Measurements from ENCODE around the gene NSD2. TPM values are rescaled to one million over a fixed set of nuclear protein-coding genes. Genes with fewer than 3 reads are reported as not detected.

The NSD2 gene
- total and polyA plus RNA-seq, 4 donors, result 5.1 to 71.5 (median 11.6) TPM

DNA sequence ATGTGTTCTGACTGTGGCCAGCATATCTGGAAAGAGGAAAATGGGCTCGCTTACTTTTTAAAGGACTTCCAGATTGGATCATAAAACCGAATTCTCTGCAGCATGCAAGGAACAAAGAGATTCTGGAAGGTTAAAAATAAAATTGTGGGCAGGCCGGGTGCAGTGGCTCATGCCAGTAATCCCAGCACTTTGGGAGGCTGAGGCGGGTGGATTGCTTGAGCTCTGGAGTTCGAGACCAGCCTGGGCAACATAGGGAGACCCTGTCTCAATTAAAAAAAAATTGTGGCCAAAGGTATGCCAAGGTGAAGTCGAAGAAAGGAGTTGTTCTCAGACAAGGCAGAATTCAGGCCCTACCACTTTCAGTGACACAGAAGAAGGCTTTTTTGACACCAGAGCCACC is 99.7 kb downstream of the NSD2 start:
- 95% methylated on average over 6 of the region's 6 CpGs for WGBS
- H3K4me1 ChIP-seq (ENCODE audit: control insufficient read depth in 4 of 4, insufficient read depth in 4 of 4, low read length in 3 of 4), result no peaks in the 10 kb centered on the region
- no peak overlapping the region for H3K4me3 ChIP-seq (ENCODE audit: low read depth in 1 of 3, low read length in 3 of 3)
- no peak for DNase-seq (ENCODE audit: low spot score)
- peaks cover 7 to 21% (median 11%) of the 10 kb centered on the region in 4 donors for H3K36me3 ChIP-seq (ENCODE audit: control insufficient read depth in 4 of 4, insufficient read depth in 3 of 4, low read depth in 1 of 4, low read length in 3 of 4)
- TF ChIP-seq FOXA1 (IDR thresholded peaks at IDR 0.05) (no peak), YY1 (IDR thresholded peaks at IDR 0.05) (no peak), TAF1 (conservative IDR thresholded peaks at IDR 0.05) (no peak), ZBTB33 (IDR thresholded peaks at IDR 0.05) (no peak), SP1 (IDR thresholded peaks at IDR 0.05) (no peak), JUND (IDR thresholded peaks at IDR 0.05) (no peak), GABPA (IDR thresholded peaks at IDR 0.05 in 1 of 2, conservative IDR thresholded peaks at IDR 0.05 in 1 of 2) (no peak), HNF4G (IDR thresholded peaks at IDR 0.05) (no peak), NR2F2 (IDR thresholded peaks at IDR 0.05) (no peak), FOXA2 (IDR thresholded peaks at IDR 0.05) (no peak), HNF4A (conservative IDR thresholded peaks at IDR 0.05) (no peak), RXRA (IDR thresholded peaks at IDR 0.05) (no peak)
- TF ChIP-seq, protein P1, sequence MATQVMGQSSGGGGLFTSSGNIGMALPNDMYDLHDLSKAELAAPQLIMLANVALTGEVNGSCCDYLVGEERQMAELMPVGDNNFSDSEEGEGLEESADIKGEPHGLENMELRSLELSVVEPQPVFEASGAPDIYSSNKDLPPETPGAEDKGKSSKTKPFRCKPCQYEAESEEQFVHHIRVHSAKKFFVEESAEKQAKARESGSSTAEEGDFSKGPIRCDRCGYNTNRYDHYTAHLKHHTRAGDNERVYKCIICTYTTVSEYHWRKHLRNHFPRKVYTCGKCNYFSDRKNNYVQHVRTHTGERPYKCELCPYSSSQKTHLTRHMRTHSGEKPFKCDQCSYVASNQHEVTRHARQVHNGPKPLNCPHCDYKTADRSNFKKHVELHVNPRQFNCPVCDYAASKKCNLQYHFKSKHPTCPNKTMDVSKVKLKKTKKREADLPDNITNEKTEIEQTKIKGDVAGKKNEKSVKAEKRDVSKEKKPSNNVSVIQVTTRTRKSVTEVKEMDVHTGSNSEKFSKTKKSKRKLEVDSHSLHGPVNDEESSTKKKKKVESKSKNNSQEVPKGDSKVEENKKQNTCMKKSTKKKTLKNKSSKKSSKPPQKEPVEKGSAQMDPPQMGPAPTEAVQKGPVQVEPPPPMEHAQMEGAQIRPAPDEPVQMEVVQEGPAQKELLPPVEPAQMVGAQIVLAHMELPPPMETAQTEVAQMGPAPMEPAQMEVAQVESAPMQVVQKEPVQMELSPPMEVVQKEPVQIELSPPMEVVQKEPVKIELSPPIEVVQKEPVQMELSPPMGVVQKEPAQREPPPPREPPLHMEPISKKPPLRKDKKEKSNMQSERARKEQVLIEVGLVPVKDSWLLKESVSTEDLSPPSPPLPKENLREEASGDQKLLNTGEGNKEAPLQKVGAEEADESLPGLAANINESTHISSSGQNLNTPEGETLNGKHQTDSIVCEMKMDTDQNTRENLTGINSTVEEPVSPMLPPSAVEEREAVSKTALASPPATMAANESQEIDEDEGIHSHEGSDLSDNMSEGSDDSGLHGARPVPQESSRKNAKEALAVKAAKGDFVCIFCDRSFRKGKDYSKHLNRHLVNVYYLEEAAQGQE (IDR thresholded peaks at IDR 0.05), result no peak
- TF ChIP-seq, protein P2, sequence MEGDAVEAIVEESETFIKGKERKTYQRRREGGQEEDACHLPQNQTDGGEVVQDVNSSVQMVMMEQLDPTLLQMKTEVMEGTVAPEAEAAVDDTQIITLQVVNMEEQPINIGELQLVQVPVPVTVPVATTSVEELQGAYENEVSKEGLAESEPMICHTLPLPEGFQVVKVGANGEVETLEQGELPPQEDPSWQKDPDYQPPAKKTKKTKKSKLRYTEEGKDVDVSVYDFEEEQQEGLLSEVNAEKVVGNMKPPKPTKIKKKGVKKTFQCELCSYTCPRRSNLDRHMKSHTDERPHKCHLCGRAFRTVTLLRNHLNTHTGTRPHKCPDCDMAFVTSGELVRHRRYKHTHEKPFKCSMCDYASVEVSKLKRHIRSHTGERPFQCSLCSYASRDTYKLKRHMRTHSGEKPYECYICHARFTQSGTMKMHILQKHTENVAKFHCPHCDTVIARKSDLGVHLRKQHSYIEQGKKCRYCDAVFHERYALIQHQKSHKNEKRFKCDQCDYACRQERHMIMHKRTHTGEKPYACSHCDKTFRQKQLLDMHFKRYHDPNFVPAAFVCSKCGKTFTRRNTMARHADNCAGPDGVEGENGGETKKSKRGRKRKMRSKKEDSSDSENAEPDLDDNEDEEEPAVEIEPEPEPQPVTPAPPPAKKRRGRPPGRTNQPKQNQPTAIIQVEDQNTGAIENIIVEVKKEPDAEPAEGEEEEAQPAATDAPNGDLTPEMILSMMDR (IDR thresholded peaks at IDR 0.05; ENCODE audit: low read depth, low read length, missing input control), result no peak
- TF ChIP-seq, protein P3, sequence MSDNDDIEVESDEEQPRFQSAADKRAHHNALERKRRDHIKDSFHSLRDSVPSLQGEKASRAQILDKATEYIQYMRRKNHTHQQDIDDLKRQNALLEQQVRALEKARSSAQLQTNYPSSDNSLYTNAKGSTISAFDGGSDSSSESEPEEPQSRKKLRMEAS (IDR thresholded peaks at IDR 0.05), result no peak
- no peaks in the 10 kb centered on the region for H3K27me3 ChIP-seq (ENCODE audit: control insufficient read depth in 4 of 4, insufficient read depth in 4 of 4, low read length in 3 of 4)
- H3K27ac ChIP-seq (ENCODE audit: low read depth in 1 of 2, low read length in 2 of 2), result no peak overlapping the region
- H3K9ac ChIP-seq (ENCODE audit: low read depth in 1 of 2, low read length in 2 of 2), result no peak overlapping the region
- no peaks in the 10 kb centered on the region for H3K9me3 ChIP-seq (ENCODE audit: control insufficient read depth in 4 of 4, low read length in 3 of 4)

- no peaks in the 10 kb centered on the region for H3K9me3 ChIP-seq (ENCODE audit: control insufficient read depth in 4 of 4, low read length in 3 of 4)
- H3K36me3 ChIP-seq (ENCODE audit: control insufficient read depth in 4 of 4, insufficient read depth in 3 of 4, low read depth in 1 of 4, low read length in 3 of 4), result peaks cover 7 to 28% (median 14%) of the 10 kb centered on the region in 4 donors
- H3K27me3 ChIP-seq (ENCODE audit: control insufficient read depth in 4 of 4, insufficient read depth in 4 of 4, low read length in 3 of 4), result no peaks in the 10 kb centered on the region
- no peak overlapping the region for H3K27ac ChIP-seq (ENCODE audit: low read depth in 1 of 2, low read length in 2 of 2)
- no peaks in the 10 kb centered on the region for H3K4me1 ChIP-seq (ENCODE audit: control insufficient read depth in 4 of 4, insufficient read depth in 4 of 4, low read length in 3 of 4)
- H3K9ac ChIP-seq (ENCODE audit: low read depth in 1 of 2, low read length in 2 of 2), result no peak overlapping the region
- WGBS, result 96% methylated on average over 16 of the region's 16 CpGs
- no peak for DNase-seq (ENCODE audit: low spot score)
- no peak overlapping the region for H3K4me3 ChIP-seq (ENCODE audit: low read depth in 1 of 3, low read length in 3 of 3)
- TF ChIP-seq FOXA1 (IDR thresholded peaks at IDR 0.05) (no peak), ZBTB33 (IDR thresholded peaks at IDR 0.05) (no peak), HNF4A (conservative IDR thresholded peaks at IDR 0.05) (no peak), SP1 (IDR thresholded peaks at IDR 0.05) (no peak), RAD21 (IDR thresholded peaks at IDR 0.05) (no peak), GABPA (IDR thresholded peaks at IDR 0.05 in 1 of 2, conservative IDR thresholded peaks at IDR 0.05 in 1 of 2) (no peak), YY1 (IDR thresholded peaks at IDR 0.05) (no peak), HNF4G (IDR thresholded peaks at IDR 0.05) (no peak), EGR1 (IDR thresholded peaks at IDR 0.05; ENCODE audit: low read depth in 2 of 2) (no peak), NR2F2 (IDR thresholded peaks at IDR 0.05) (no peak), JUND (IDR thresholded peaks at IDR 0.05) (no peak), FOXA2 (IDR thresholded peaks at IDR 0.05) (no peak)
- TF ChIP-seq, protein P3 (IDR thresholded peaks at IDR 0.05), result no peak
- TF ChIP-seq, protein P4, sequence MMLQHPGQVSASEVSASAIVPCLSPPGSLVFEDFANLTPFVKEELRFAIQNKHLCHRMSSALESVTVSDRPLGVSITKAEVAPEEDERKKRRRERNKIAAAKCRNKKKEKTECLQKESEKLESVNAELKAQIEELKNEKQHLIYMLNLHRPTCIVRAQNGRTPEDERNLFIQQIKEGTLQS (IDR thresholded peaks at IDR 0.05), result no peak
These were observed 100.4 kb downstream of the NSD2 start for GRCh38 chr4:1971456-1972200.

All from liver (tissue), 9 donors.